Loucy (cell line): ENCODE measurements around the gene C2CD4D.

ENCODE experiments used
- EZH2phosphoT487 ChIP-seq: fragments of 200-600 bp; IDR thresholded peaks from 2 replicates; pipeline ENCODE4 v1.6.1; 2018; ENCODE audit warnings: antibody characterized with exemption, mild to moderate bottlenecking, moderate library complexity, borderline replicate concordance
- TF ChIP-seq, protein P1 (sequence below): fragments of 200-600 bp; sonication (generic); conservative IDR thresholded peaks from 2 replicates; pipeline ENCODE4 v1.5.1; 2014; ENCODE audit warnings: mild to moderate bottlenecking, antibody characterized with exemption, low read length

DNA sequence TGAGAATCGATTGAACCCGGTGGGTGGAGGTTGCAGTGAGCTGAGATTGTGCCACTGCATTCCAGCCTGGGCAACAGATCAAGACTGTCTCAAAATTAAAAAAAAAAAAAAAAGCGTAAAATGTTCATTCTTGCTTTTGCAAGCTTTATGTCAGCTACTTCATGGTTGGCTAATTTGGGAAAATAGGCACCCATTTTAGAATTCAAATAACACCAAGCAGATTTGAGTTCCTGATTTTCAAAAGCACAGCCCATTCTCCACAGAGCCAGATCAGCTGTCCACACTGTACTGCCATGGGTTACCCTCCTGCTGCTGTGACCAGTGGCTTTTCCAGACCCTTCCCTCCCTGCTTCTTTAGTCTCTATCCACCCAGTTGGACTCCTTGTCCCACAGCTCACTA, 9.5 kb upstream of the C2CD4D start:
- TF ChIP-seq, protein P1, sequence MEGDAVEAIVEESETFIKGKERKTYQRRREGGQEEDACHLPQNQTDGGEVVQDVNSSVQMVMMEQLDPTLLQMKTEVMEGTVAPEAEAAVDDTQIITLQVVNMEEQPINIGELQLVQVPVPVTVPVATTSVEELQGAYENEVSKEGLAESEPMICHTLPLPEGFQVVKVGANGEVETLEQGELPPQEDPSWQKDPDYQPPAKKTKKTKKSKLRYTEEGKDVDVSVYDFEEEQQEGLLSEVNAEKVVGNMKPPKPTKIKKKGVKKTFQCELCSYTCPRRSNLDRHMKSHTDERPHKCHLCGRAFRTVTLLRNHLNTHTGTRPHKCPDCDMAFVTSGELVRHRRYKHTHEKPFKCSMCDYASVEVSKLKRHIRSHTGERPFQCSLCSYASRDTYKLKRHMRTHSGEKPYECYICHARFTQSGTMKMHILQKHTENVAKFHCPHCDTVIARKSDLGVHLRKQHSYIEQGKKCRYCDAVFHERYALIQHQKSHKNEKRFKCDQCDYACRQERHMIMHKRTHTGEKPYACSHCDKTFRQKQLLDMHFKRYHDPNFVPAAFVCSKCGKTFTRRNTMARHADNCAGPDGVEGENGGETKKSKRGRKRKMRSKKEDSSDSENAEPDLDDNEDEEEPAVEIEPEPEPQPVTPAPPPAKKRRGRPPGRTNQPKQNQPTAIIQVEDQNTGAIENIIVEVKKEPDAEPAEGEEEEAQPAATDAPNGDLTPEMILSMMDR: no peak
- no peak for TF ChIP-seq EZH2phosphoT487
